ENCODE results near the gene LRRC8C. TPM values are rescaled to one million over a fixed set of nuclear protein-coding genes. Genes with fewer than 3 reads are reported as not detected.

LRRC8C gene
- total RNA-seq, 6 donors from 2014 or later: 5.2 to 12.5 (median 11.6) TPM

GRCh38 chr1:89708751-89709375 is 75.9 kb downstream of the LRRC8C start:
- TF ChIP-seq EP300 (IDR thresholded peaks at IDR 0.05) (no peak), CTCF (IDR thresholded peaks at IDR 0.05) (no peak), POLR2AphosphoS5 (IDR thresholded peaks at IDR 0.05) (no peak), POLR2A (IDR thresholded peaks at IDR 0.05) (no peak)
- no peak overlapping the region for H3K4me3 ChIP-seq
- DNase-seq (no peak), ATAC-seq (ENCODE audit: low FRiP score in 2 of 2) (no peak)
- no peaks in the 10 kb centered on the region for H3K9me3 ChIP-seq
- no peaks in the 10 kb centered on the region for H3K27me3 ChIP-seq
- peaks cover 0 to 15% (median 6%) of the 10 kb centered on the region in 4 donors for H3K36me3 ChIP-seq
- 86 to 89% methylated on average over 6 of the region's 6 CpGs for WGBS, 2 donors
- H3K27ac ChIP-seq: no peak overlapping the region
- no peaks in the 10 kb centered on the region for H3K4me1 ChIP-seq

GRCh38 chr1:89710498-89711139 is 77.7 kb downstream of the LRRC8C start:
- WGBS, 2 donors: 94 to 99% methylated on average over 4 of the region's 4 CpGs
- H3K4me1 ChIP-seq: no peaks in the 10 kb centered on the region
- H3K27me3 ChIP-seq: no peaks in the 10 kb centered on the region
- no peak for ATAC-seq (ENCODE audit: low FRiP score in 2 of 2)
- no peak overlapping the region for H3K27ac ChIP-seq
- H3K9me3 ChIP-seq: no peaks in the 10 kb centered on the region
- DNase-seq: no peak
- peaks cover 0 to 25% (median 6%) of the 10 kb centered on the region in 4 donors for H3K36me3 ChIP-seq
- no peak overlapping the region for H3K4me3 ChIP-seq
- no peak for TF ChIP-seq POLR2AphosphoS5 (IDR thresholded peaks at IDR 0.05)
- TF ChIP-seq POLR2A (IDR thresholded peaks at IDR 0.05): no peak
- TF ChIP-seq CTCF (IDR thresholded peaks at IDR 0.05): no peak

- ATAC-seq (ENCODE audit: low FRiP score in 2 of 2) (no peak), DNase-seq (no peak)
- TF ChIP-seq CTCF (IDR thresholded peaks at IDR 0.05) (no peak), POLR2AphosphoS5 (IDR thresholded peaks at IDR 0.05) (no peak), EP300 (IDR thresholded peaks at IDR 0.05) (no peak), POLR2A (IDR thresholded peaks at IDR 0.05) (no peak)
- Histone ChIP-seq H3K4me1 (no peaks in the 10 kb centered on the region), H3K4me3 (no peak overlapping the region), H3K9me3 (no peaks in the 10 kb centered on the region), H3K27ac (no peak overlapping the region), H3K27me3 (no peaks in the 10 kb centered on the region), H3K36me3 (peaks cover 0 to 25% (median 6%) of the 10 kb centered on the region in 4 donors)
- 87 to 88% methylated on average over 5 of the region's 5 CpGs for WGBS, 2 donors
Measured at GRCh38 chr1:89711140-89711778, 78.3 kb downstream of the LRRC8C start.

GRCh38 chr1:89712420-89712819 is 79.5 kb downstream of the LRRC8C start:
- Histone ChIP-seq H3K36me3 (peaks cover 0 to 25% (median 6%) of the 10 kb centered on the region in 4 donors), H3K27me3 (no peaks in the 10 kb centered on the region), H3K4me1 (no peaks in the 10 kb centered on the region), H3K9me3 (no peaks in the 10 kb centered on the region), H3K4me3 (no peak overlapping the region), H3K27ac (no peak overlapping the region)
- TF ChIP-seq POLR2A (IDR thresholded peaks at IDR 0.05): no peak
- no peak for TF ChIP-seq POLR2AphosphoS5 (IDR thresholded peaks at IDR 0.05)
- no peak for TF ChIP-seq EP300 (IDR thresholded peaks at IDR 0.05)
- WGBS, 2 donors: 93 to 96% methylated on average over 3 of the region's 3 CpGs
- DNase-seq: no peak
- no peak for ATAC-seq (ENCODE audit: low FRiP score in 2 of 2)

- Histone ChIP-seq H3K27me3 (no peaks in the 10 kb centered on the region), H3K4me3 (no peak overlapping the region), H3K4me1 (peaks cover 16 to 20% (median 17%) of the 10 kb centered on the region in 4 donors), H3K27ac (no peak overlapping the region), H3K9me3 (no peaks in the 10 kb centered on the region), H3K36me3 (peaks cover 0 to 25% (median 6%) of the 10 kb centered on the region in 4 donors)
- ATAC-seq (ENCODE audit: low FRiP score in 2 of 2): no peak
- TF ChIP-seq POLR2A (IDR thresholded peaks at IDR 0.05) (no peak), CTCF (IDR thresholded peaks at IDR 0.05) (no peak), EP300 (IDR thresholded peaks at IDR 0.05) (no peak)
- 89 to 94% methylated on average over 1 of the region's 1 CpG for WGBS, 2 donors
- DNase-seq: no peak
Measured at GRCh38 chr1:89715677-89716076, 82.8 kb downstream of the LRRC8C start.

Measured in upper lobe of left lung (tissue), 6 donors.